H1 (cell line): ENCODE measurements around the gene BTN1A1. TPM values are rescaled to one million over a fixed set of nuclear protein-coding genes. Genes with fewer than 3 reads are reported as not detected.

Source experiments
- CTCF ChIA-PET: fragments of 300-600 bp; sonication (Branson Sonifier 250); formaldehyde crosslinking; loops from one replicate; lab custom pipeline; 2021; ENCODE audit not compliant: partially characterized antibody; lab: Charles Lee
- POLR2A ChIA-PET: fragments of 300-600 bp; sonication (Branson Sonifier 250); formaldehyde crosslinking; loops from one replicate; lab custom pipeline; 2021; ENCODE audit warnings: inconsistent platforms; ENCODE audit not compliant: partially characterized antibody; lab: Charles Lee
- DNase-seq, 2 experiments: peaks; one replicate each; pipeline versions ENCODE4 v3.0.0 to v3.0.0-alpha.2; 2010 to 2022; ENCODE audit warnings: low spot score in 2 of 2, low read depth in 1 of 2, mixed read lengths in 1 of 2
- FAIRE-seq: peaks from 2 replicates; lab custom pipeline; 2011; peaks lifted over from hg19 to GRCh38; lab: Jason Lieb, UNC
- H2AFZ ChIP-seq: 2 replicates; pipeline ENCODE4 v1.8.1; 2012; ENCODE audit warnings: low read length, inconsistent platforms
- H2AK5ac ChIP-seq: 2 replicates; pipeline ENCODE4 v1.6.1; 2013; ENCODE audit warnings: low read depth, low read length
- H2BK120ac ChIP-seq: replicated peaks from 2 replicates; pipeline ENCODE3; 2013; ENCODE audit warnings: low read depth, low read length, inconsistent platforms
- H2BK12ac ChIP-seq: 2 replicates; pipeline ENCODE4 v1.6.1; 2013; ENCODE audit warnings: low read depth, low read length
- H2BK15ac ChIP-seq: 2 replicates; pipeline ENCODE4 v1.6.1; 2013; ENCODE audit warnings: low read length
- H2BK20ac ChIP-seq: 2 replicates; pipeline ENCODE4 v1.6.1; 2013; ENCODE audit warnings: low read length
- H2BK5ac ChIP-seq: 2 replicates; pipeline ENCODE4 v1.6.1; 2013; ENCODE audit warnings: low read depth, low read length
- H3K14ac ChIP-seq: 2 replicates; pipeline ENCODE4 v1.6.1; 2013; ENCODE audit warnings: inconsistent platforms; ENCODE audit not compliant: insufficient read length
- H3K18ac ChIP-seq: 2 replicates; pipeline ENCODE4 v1.6.1; 2013; ENCODE audit warnings: low read length; ENCODE audit errors: extremely low read depth
- H3K23ac ChIP-seq: 2 replicates; pipeline ENCODE4 v1.6.1; 2013; ENCODE audit warnings: inconsistent platforms; ENCODE audit not compliant: insufficient read length
- H3K23me2 ChIP-seq: 2 replicates; pipeline ENCODE4 v1.6.1; 2013; ENCODE audit warnings: low read depth, low read length
- H3K27ac ChIP-seq: 2 replicates; pipeline ENCODE4 v1.6.1; 2011; ENCODE audit warnings: low read depth, low read length, inconsistent platforms
- H3K27me3 ChIP-seq, 4 experiments: replicated peaks in 1 of 4; 1 replicate in 1 of 4; 2 replicates in 3 of 4; pipeline versions ENCODE4 v1.6.1 to v1.8.1; 2011 to 2013; ENCODE audit warnings: low read length in 3 of 4, mild to moderate bottlenecking in 3 of 4, inconsistent platforms in 2 of 4, mixed read lengths in 2 of 4, moderate library complexity in 1 of 4; ENCODE audit not compliant: control insufficient read depth in 3 of 4, insufficient read depth in 3 of 4; ENCODE audit errors: extremely low read depth in 1 of 4
- H3K36me3 ChIP-seq, 4 experiments: 2 replicates each; pipeline versions ENCODE4 v1.6.1 to v1.8.1; 2011 to 2013; ENCODE audit warnings: mild to moderate bottlenecking in 4 of 4, low read length in 3 of 4, moderate library complexity in 2 of 4, control low read depth in 1 of 4, inconsistent platforms in 1 of 4; ENCODE audit not compliant: insufficient read depth in 4 of 4, control insufficient read depth in 2 of 4
- H3K4ac ChIP-seq: replicated peaks from 2 replicates; pipeline ENCODE3; 2013; ENCODE audit warnings: low read length, low read depth, mixed read lengths, inconsistent platforms; ENCODE audit not compliant: insufficient read length
- H3K4me1 ChIP-seq, 4 experiments: replicated peaks in 1 of 4; 1 replicate in 1 of 4; 2 replicates in 3 of 4; pipeline versions ENCODE4 v1.6.1 to v1.8.1; 2011 to 2013; ENCODE audit warnings: low read length in 3 of 4, inconsistent platforms in 2 of 4, mixed read lengths in 1 of 4; ENCODE audit not compliant: insufficient read depth in 4 of 4, control insufficient read depth in 3 of 4
- H3K4me2 ChIP-seq, 2 experiments: 2 replicates each; pipeline versions ENCODE4 v1.6.1 to v1.8.1; 2011 to 2013; ENCODE audit warnings: low read depth in 2 of 2, low read length in 2 of 2, control low read depth in 1 of 2, inconsistent platforms in 1 of 2, mild to moderate bottlenecking in 1 of 2; ENCODE audit not compliant: insufficient read depth in 1 of 2
- H3K4me3 ChIP-seq, 4 experiments: fragments of 200-600, 300-600 bp in 1 of 4; sonication (generic), shearing (Covaris generic), sonication (Bioruptor Twin) in 1 of 4; 2 replicates each; pipeline versions ENCODE4 v1.5.1 to v1.8.1; 2011 to 2016; ENCODE audit warnings: low read length in 4 of 4, low read depth in 3 of 4, control low read depth in 2 of 4, inconsistent platforms in 2 of 4, mild to moderate bottlenecking in 2 of 4, mixed read lengths in 1 of 4, moderate library complexity in 1 of 4; ENCODE audit not compliant: insufficient read depth in 2 of 4; ENCODE audit errors: extremely low read depth in 1 of 4
- H3K56ac ChIP-seq: replicated peaks from 2 replicates; pipeline ENCODE3; 2013; ENCODE audit warnings: low read depth, mild to moderate bottlenecking, mixed read lengths, low read length, inconsistent platforms; ENCODE audit not compliant: insufficient read length
- H3K79me1 ChIP-seq: 2 replicates; pipeline ENCODE4 v1.6.1; 2013; ENCODE audit warnings: low read depth, low read length, control low read depth
- H3K79me2 ChIP-seq, 2 experiments: 2 replicates each; pipeline versions ENCODE4 v1.6.1 to v1.8.1; 2012 to 2013; ENCODE audit warnings: low read length in 2 of 2, mild to moderate bottlenecking in 2 of 2, inconsistent platforms in 1 of 2; ENCODE audit not compliant: insufficient read depth in 2 of 2, control insufficient read depth in 1 of 2
- H3K9ac ChIP-seq, 4 experiments: replicated peaks in 1 of 4; 1 replicate in 1 of 4; 2 replicates in 3 of 4; pipeline versions ENCODE4 v1.6.1 to v1.8.1; 2011 to 2013; ENCODE audit warnings: low read depth in 3 of 4, low read length in 3 of 4, control low read depth in 2 of 4, mild to moderate bottlenecking in 2 of 4, moderate library complexity in 2 of 4, inconsistent platforms in 1 of 4; ENCODE audit errors: extremely low read depth in 1 of 4
- H3K9me3 ChIP-seq, 2 experiments: 2 replicates each; pipeline versions ENCODE4 v1.6.1 to v1.8.1; 2012 to 2013; ENCODE audit warnings: mild to moderate bottlenecking in 2 of 2, moderate library complexity in 2 of 2, control low read depth in 1 of 2, inconsistent platforms in 1 of 2, low read depth in 1 of 2, low read length in 1 of 2, mixed read lengths in 1 of 2; ENCODE audit not compliant: insufficient read depth in 2 of 2
- H4K20me1 ChIP-seq, 2 experiments: replicated peaks in 1 of 2; 2 replicates each; pipeline versions ENCODE3 to v1.8.1; 2011 to 2013; ENCODE audit warnings: inconsistent platforms in 2 of 2, low read length in 2 of 2, mild to moderate bottlenecking in 1 of 2; ENCODE audit not compliant: insufficient read depth in 2 of 2, control insufficient read depth in 1 of 2
- H4K5ac ChIP-seq: 2 replicates; pipeline ENCODE4 v1.6.1; 2013; ENCODE audit warnings: low read length, low read depth, mixed read lengths, inconsistent platforms; ENCODE audit not compliant: insufficient read length
- H4K8ac ChIP-seq: 2 replicates; pipeline ENCODE4 v1.8.0; 2013; ENCODE audit warnings: mild to moderate bottlenecking, moderate library complexity, low read length, inconsistent platforms; ENCODE audit not compliant: insufficient read depth; ENCODE audit errors: extremely low read depth
- H4K91ac ChIP-seq: replicated peaks from 2 replicates; pipeline ENCODE3; 2013; ENCODE audit warnings: low read length, mixed read lengths, inconsistent platforms; ENCODE audit not compliant: insufficient read length
- CBX5 ChIP-seq: fragments of 300-800, 300-1000 bp; sonication (generic); IDR thresholded peaks from 2 replicates; pipeline ENCODE4 v1.7.1; 2016; ENCODE audit warnings: antibody characterized with exemption, low read length, low read depth
- CREB1 ChIP-seq: IDR thresholded peaks from 2 replicates; pipeline ENCODE4 v1.6.1; 2012; ENCODE audit warnings: inconsistent platforms
- WGBS, 2 experiments: shearing (Covaris generic) in 1 of 2; methylation state at CpG; one replicate each; pipeline versions ENCODE4 v1.1.6 to v1.1.7; 2013 to 2015; ENCODE audit warnings: low lambda C conversion rate in 2 of 2, mixed read lengths in 2 of 2, inconsistent platforms in 1 of 2, low coverage in 1 of 2, missing lambda C conversion rate in 1 of 2; ENCODE audit not compliant: insufficient replicate concordance in 2 of 2, insufficient coverage in 1 of 2, insufficient read length in 1 of 2; ENCODE audit errors: extremely low coverage in 1 of 2, missing lambda C conversion rate in 1 of 2; 5-methylcytosine and 5-hydroxymethylcytosine counted together
- polyA plus RNA-seq, 7 experiments: library from polyadenylated mRNA; depleted of rRNA in 3 of 7; stranded (reverse) in 5 of 7; unstranded in 2 of 7; fragments of >200 nt in 5 of 7; fragments of 200-250 nt in 2 of 7; gene quantifications; 1 replicate in 5 of 7; 2 replicates in 1 of 7; 4 replicates in 1 of 7; pipeline versions ENCODE4 v1.2.1 to v1.2.3, GENCODE V29; 2011 to 2013; ENCODE audit warnings: missing spikeins in 2 of 7, mixed read lengths in 2 of 7
- total RNA-seq: library from RNA; stranded (reverse); fragmentation: NEBNext Ultra II Directional; extraction: Animal tissue kit (Norgen Biotek cat#: 25700); gene quantifications from 2 replicates; pipeline ENCODE4 v1.2.1, GENCODE V29; 2021

The BTN1A1 gene
- total and polyA plus RNA-seq, 2 of the 8 experiments (the other 6 are each of a cell fraction or from before 2014, with no cell fraction given), result 0.28 to 0.35 TPM

GRCh38 chr6:26539071-26539615 is 39.0 kb downstream of the BTN1A1 start:
- TF ChIP-seq CBX5 (no peak), CREB1 (no peak)
- Histone ChIP-seq H2AFZ (no peak overlapping the region; the same call in 1 of the 2 replicates), H3K18ac (no peak overlapping the region), H3K36me3 (peaks cover 0 to 5% (median 0%) of the 10 kb centered on the region in 4 experiments; a peak in 2 of 8 replicates), H3K4me2 (peak overlapping the region; percentile 73 to 77), H2AK5ac (no peak overlapping the region), H3K14ac (no peak overlapping the region), H4K5ac (peak overlapping the region; percentile 45), H3K27ac (no peak overlapping the region), H2BK120ac (no peak overlapping the region), H3K79me2 (peaks cover 0 to 25% of the 10 kb centered on the region in 2 experiments; a peak in 2 of 4 replicates), H2BK15ac (no peak overlapping the region), H3K56ac (no peak overlapping the region), H4K20me1 (no peaks in the 10 kb centered on the region), H3K23ac (no peak overlapping the region), H3K23me2 (peaks cover 10% of the 10 kb centered on the region; the same call in 1 of the 2 replicates), H2BK12ac (no peak overlapping the region), H3K4ac (no peak overlapping the region), H2BK20ac (no peak overlapping the region), H3K79me1 (no peaks in the 10 kb centered on the region; the same call in none of the 2 replicates), H2BK5ac (no peak overlapping the region; the same call in 1 of the 2 replicates), H4K91ac (no peak overlapping the region), H3K4me1 (peaks cover 0 to 4% (median 3%) of the 10 kb centered on the region in 4 experiments; a peak in 5 of 7 replicates), H3K4me3 (peak overlapping the region; percentile 73 to 87 (median 80)), H4K8ac (no peak overlapping the region), H3K9ac (peak overlapping the region in 2 of 4 experiments; percentile 85 to 88; a peak in 5 of 7 replicates), H3K9me3 (no peaks in the 10 kb centered on the region), H3K27me3 (no peaks in the 10 kb centered on the region)
- peak in 1 of 2 experiments; percentile 27 for DNase-seq
- WGBS, 2 experiments, result 70% methylated on average over 16 of the region's 16 CpGs; no CpG with 5 or more reads in 1 of the 2 experiments
- ChIA-PET CTCF (interaction anchor here (1.4 to 2.0 kb wide), 4 partner anchors 9 to 194 kb away, joined by 3 to 7 read pairs (median 4); no protein-coding TSS in a partner anchor), POLR2A (interaction anchor here (1.1 to 1.7 kb wide), 3 partner anchors 10 to 156 kb away, joined by 3 to 5 read pairs (median 3); partner anchors contain the start of gene BTN2A2)
- FAIRE-seq, result no peak
